Neural crest cell (in vitro differentiated cells): ENCODE results near the gene CD28. TPM values are rescaled to one million over a fixed set of nuclear protein-coding genes. Genes with fewer than 3 reads are reported as not detected.
"Not testable (repeated sequence)": the region's sequence is repeated elsewhere in the genome, so short reads cannot be mapped to it uniquely, and the experiment has no call there.

ENCODE experiments used
- DNase-seq: peaks from one replicate; pipeline ENCODE4 v3.0.0; 2021; ENCODE audit warnings: low read depth, mixed read lengths, low spot score
- H3K27ac Mint-ChIP-seq: one replicate; pipeline ENCODE4 v1.8.0; 2021; ENCODE audit warnings: mild to moderate bottlenecking, mixed read lengths; ENCODE audit not compliant: unreplicated experiment
- H3K27me3 Mint-ChIP-seq: 2 replicates; pipeline ENCODE4 v1.8.0; 2021; ENCODE audit warnings: low read depth, mild to moderate bottlenecking, mixed read lengths
- H3K36me3 Mint-ChIP-seq: 2 replicates; pipeline ENCODE4 v1.8.0; 2021; ENCODE audit warnings: low read depth, mild to moderate bottlenecking, mixed read lengths
- H3K4me1 Mint-ChIP-seq: 2 replicates; pipeline ENCODE4 v1.8.0; 2021; ENCODE audit warnings: mixed read lengths
- H3K4me3 Mint-ChIP-seq: one replicate; pipeline ENCODE4 v1.8.0; 2021; ENCODE audit warnings: mild to moderate bottlenecking, mixed read lengths
- H3K9me3 Mint-ChIP-seq: 2 replicates; pipeline ENCODE4 v1.8.0; 2021; ENCODE audit warnings: mixed read lengths
- CTCF ChIP-seq: fragments of 200-600 bp; sonication (generic); conservative IDR thresholded peaks from 2 replicates; pipeline ENCODE4 v1.5.0; 2021; ENCODE audit warnings: antibody characterized with exemption, mild to moderate bottlenecking
- total RNA-seq: library from RNA; stranded (reverse); gene quantifications from 2 replicates; pipeline ENCODE4 v1.2.1, GENCODE V29; 2021

Gene CD28
- total RNA-seq, 1 donor from 2014 or later, result not detected

GRCh38 chr2:203763938-203764664 is 57.7 kb downstream of the CD28 start:
- no peaks in the 10 kb centered on the region for H3K36me3 Mint-ChIP-seq
- H3K9me3 Mint-ChIP-seq, result peaks cover 4% of the 10 kb centered on the region
- no peak for TF ChIP-seq CTCF
- H3K4me3 Mint-ChIP-seq, result no peak overlapping the region
- no peaks in the 10 kb centered on the region for H3K4me1 Mint-ChIP-seq
- DNase-seq, result no peak
- H3K27ac Mint-ChIP-seq, result no peak overlapping the region
- H3K27me3 Mint-ChIP-seq, result peaks cover 3% of the 10 kb centered on the region

- no peak for DNase-seq
- H3K4me1 Mint-ChIP-seq, result no peaks in the 10 kb centered on the region
- H3K36me3 Mint-ChIP-seq, result peaks cover 3% of the 10 kb centered on the region
- no peak overlapping the region for H3K27ac Mint-ChIP-seq
- peaks cover 10% of the 10 kb centered on the region for H3K9me3 Mint-ChIP-seq
- H3K27me3 Mint-ChIP-seq, result no peaks in the 10 kb centered on the region
- no peak overlapping the region for H3K4me3 Mint-ChIP-seq
- no peak for TF ChIP-seq CTCF
Observed at GRCh38 chr2:203772456-203773165, 66.2 kb downstream of the CD28 start.

- Mint-ChIP-seq H3K27me3 (no peaks in the 10 kb centered on the region), H3K4me1 (no peaks in the 10 kb centered on the region), H3K9me3 (peaks cover 7% of the 10 kb centered on the region), H3K27ac (no peak overlapping the region), H3K4me3 (no peak overlapping the region), H3K36me3 (peaks cover under 1% of the 10 kb centered on the region)
- no peak for DNase-seq
- no peak for TF ChIP-seq CTCF
Observed at GRCh38 chr2:203774760-203775159, 68.3 kb downstream of the CD28 start.

GRCh38 chr2:203775684-203776083 is 69.2 kb downstream of the CD28 start:
- Mint-ChIP-seq H3K36me3 (no peaks in the 10 kb centered on the region), H3K4me1 (no peaks in the 10 kb centered on the region), H3K27ac (no peak overlapping the region), H3K4me3 (no peak overlapping the region), H3K9me3 (peaks cover 5% of the 10 kb centered on the region), H3K27me3 (no peaks in the 10 kb centered on the region)
- TF ChIP-seq CTCF, result no peak
- DNase-seq, result no peak

GRCh38 chr2:203777030-203777429 is 70.6 kb downstream of the CD28 start:
- Mint-ChIP-seq H3K9me3 (peaks cover 2% of the 10 kb centered on the region), H3K36me3 (no peaks in the 10 kb centered on the region), H3K27ac (no peak overlapping the region), H3K27me3 (no peaks in the 10 kb centered on the region), H3K4me1 (peaks cover under 1% of the 10 kb centered on the region), H3K4me3 (no peak overlapping the region)
- DNase-seq, result no peak
- TF ChIP-seq CTCF, result no peak

- H3K27ac Mint-ChIP-seq, H3K27me3 Mint-ChIP-seq, DNase-seq, H3K36me3 Mint-ChIP-seq, H3K4me3 Mint-ChIP-seq, H3K4me1 Mint-ChIP-seq, H3K9me3 Mint-ChIP-seq: not testable (repeated sequence)
Observed at GRCh38 chr2:203779477-203780073, 73.1 kb downstream of the CD28 start.
